Measurements from ENCODE around the gene IPO13. TPM values are rescaled to one million over a fixed set of nuclear protein-coding genes. Genes with fewer than 3 reads are reported as not detected.

The IPO13 gene
- polyA plus RNA-seq, 3 donors: 10.1 to 20.4 (median 10.6) TPM

DNA sequence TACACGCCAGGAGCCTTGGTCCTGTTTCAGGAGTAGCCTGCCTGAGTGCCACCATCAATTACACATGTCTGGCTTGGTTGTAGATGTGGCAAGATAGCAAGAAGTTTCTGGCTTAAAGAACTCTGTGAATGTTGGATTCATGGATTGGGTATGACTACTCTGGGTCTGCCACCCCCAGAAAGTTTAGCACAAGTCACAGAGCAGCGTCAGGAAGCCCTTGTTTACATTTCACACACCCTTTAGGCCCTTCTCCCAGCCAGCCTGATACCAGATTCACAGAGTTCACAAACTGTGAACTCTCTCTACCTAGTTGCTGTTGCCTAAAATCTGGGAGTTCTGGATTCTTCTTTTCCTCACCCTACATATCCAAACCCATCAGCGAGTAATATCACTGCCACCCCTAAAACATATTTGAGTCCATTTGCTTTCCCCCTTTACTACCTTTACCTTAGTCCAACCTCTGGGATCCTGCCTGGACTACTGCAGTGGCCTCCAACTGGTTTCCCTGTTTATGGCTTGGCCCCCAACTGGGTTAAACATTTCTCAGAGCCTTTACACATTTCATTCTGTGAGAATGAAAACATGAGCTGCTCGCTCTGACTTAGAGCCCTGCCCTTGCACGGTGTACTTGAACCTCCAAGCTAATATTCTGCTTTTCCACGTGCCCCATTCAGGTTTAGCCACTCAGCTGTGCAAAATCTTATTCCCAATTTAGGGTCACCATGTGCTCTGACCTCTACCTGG is 40.6 kb downstream of the IPO13 start:
- TF ChIP-seq, protein P1, sequence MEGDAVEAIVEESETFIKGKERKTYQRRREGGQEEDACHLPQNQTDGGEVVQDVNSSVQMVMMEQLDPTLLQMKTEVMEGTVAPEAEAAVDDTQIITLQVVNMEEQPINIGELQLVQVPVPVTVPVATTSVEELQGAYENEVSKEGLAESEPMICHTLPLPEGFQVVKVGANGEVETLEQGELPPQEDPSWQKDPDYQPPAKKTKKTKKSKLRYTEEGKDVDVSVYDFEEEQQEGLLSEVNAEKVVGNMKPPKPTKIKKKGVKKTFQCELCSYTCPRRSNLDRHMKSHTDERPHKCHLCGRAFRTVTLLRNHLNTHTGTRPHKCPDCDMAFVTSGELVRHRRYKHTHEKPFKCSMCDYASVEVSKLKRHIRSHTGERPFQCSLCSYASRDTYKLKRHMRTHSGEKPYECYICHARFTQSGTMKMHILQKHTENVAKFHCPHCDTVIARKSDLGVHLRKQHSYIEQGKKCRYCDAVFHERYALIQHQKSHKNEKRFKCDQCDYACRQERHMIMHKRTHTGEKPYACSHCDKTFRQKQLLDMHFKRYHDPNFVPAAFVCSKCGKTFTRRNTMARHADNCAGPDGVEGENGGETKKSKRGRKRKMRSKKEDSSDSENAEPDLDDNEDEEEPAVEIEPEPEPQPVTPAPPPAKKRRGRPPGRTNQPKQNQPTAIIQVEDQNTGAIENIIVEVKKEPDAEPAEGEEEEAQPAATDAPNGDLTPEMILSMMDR (IDR thresholded peaks at IDR 0.05): no peak
- Mint-ChIP-seq H3K9me3 (peaks cover 0 to 2% (median 0%) of the 10 kb centered on the region in 7 donors), H3K36me3 (peaks cover 3% of the 10 kb centered on the region in 2 donors), H3K4me1 (peaks cover 23% of the 10 kb centered on the region), H3K27me3 (ENCODE audit: low read depth in 3 of 3) (peaks cover 2 to 8% (median 6%) of the 10 kb centered on the region in 3 donors), H3K4me3 (no peak overlapping the region), H3K27ac (no peak overlapping the region)
- H2AFZ ChIP-seq (ENCODE audit: insufficient read depth, low read depth, low read length, poor library complexity, severe bottlenecking): no peak overlapping the region
- H3K4me2 ChIP-seq (replicated peaks; ENCODE audit: extremely low read depth, low read length, poor library complexity, severe bottlenecking): no peak overlapping the region
- no peaks in the 10 kb centered on the region for H3K79me2 ChIP-seq (ENCODE audit: insufficient read depth, low read length)
- H3K4me3 ChIP-seq (replicated peaks in 1 of 3; ENCODE audit: low read depth in 2 of 3, low read length in 3 of 3): no peak overlapping the region
- H3K9me3 ChIP-seq (replicated peaks in 1 of 2; ENCODE audit: control insufficient read depth in 1 of 2, insufficient read depth in 1 of 2, low read length in 2 of 2): no peaks in the 10 kb centered on the region
- H3K9ac ChIP-seq (ENCODE audit: insufficient read depth, low read length, poor library complexity, severe bottlenecking): no peak overlapping the region
- no peaks in the 10 kb centered on the region for H4K20me1 ChIP-seq (ENCODE audit: insufficient read depth, low read length)
- H3K27me3 ChIP-seq (ENCODE audit: control insufficient read depth in 2 of 2, insufficient read depth in 2 of 2, low read length in 2 of 2): no peaks in the 10 kb centered on the region
- DNase-seq: no peak
- H3K4me1 ChIP-seq (ENCODE audit: control insufficient read depth in 1 of 2, insufficient read depth in 2 of 2, low read length in 2 of 2): peaks cover 24 to 30% of the 10 kb centered on the region in 2 donors
- no peak overlapping the region for H3K27ac ChIP-seq (ENCODE audit: low read depth in 1 of 2, low read length in 2 of 2)
- no peaks in the 10 kb centered on the region for H3K36me3 ChIP-seq (replicated peaks in 1 of 2; ENCODE audit: control insufficient read depth in 1 of 2, insufficient read depth in 2 of 2, low read length in 2 of 2)
- intact Hi-C loops (cut with micrococcal nuclease): no loop called here
- WGBS (ENCODE audit: insufficient coverage): 91% methylated on average over 5 of the region's 6 CpGs

DNA sequence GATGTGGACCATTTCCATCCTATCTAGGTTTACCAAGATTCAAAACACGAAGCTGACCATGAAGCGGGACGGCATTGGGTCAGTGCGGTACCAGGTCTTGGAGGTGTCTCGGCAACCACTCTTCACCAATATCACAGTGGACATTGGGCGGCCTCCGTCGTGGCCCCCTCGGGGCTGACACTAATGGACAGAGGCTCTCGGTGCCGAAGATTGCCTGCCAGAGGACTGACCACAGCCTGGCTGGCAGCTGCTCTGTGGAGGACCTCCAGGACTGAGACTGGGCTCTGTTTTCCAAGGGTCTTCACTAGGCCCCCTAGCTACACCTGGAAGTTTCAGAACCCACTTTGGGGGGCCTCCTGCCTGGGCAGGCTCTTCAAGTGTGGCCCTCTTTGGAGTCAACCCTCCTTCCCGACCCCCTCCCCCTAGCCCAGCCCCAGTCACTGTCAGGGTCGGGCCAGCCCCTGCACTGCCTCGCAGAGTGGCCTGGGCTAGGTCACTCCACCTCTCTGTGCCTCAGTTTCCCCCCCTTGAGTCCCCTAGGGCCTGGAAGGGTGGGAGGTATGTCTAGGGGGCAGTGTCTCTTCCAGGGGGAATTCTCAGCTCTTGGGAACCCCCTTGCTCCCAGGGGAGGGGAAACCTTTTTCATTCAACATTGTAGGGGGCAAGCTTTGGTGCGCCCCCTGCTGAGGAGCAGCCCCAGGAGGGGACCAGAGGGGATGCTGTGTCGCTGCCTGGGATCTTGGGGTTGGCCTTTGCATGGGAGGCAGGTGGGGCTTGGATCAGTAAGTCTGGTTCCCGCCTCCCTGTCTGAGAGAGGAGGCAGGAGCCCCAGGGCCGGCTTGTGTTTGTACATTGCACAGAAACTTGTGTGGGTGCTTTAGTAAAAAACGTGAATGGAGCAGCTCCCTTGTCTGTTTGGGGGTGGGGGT is 43.8 kb downstream of the IPO13 start:
- TF ChIP-seq, protein P1 (IDR thresholded peaks at IDR 0.05): no peak
- Mint-ChIP-seq H3K27me3 (ENCODE audit: low read depth in 3 of 3) (peaks cover 2 to 10% (median 8%) of the 10 kb centered on the region in 3 donors), H3K27ac (peak overlapping the region; percentile 79 to 96 (median 89)), H3K4me3 (peak overlapping the region; percentile 96), H3K9me3 (peaks cover 0 to 2% (median 0%) of the 10 kb centered on the region in 7 donors), H3K4me1 (peaks cover 18% of the 10 kb centered on the region), H3K36me3 (no peaks in the 10 kb centered on the region)
- DNase-seq: no peak
- no peaks in the 10 kb centered on the region for H3K27me3 ChIP-seq (ENCODE audit: control insufficient read depth in 2 of 2, insufficient read depth in 2 of 2, low read length in 2 of 2)
- no peaks in the 10 kb centered on the region for H3K79me2 ChIP-seq (ENCODE audit: insufficient read depth, low read length)
- peak overlapping the region; percentile 64 for H3K9ac ChIP-seq (ENCODE audit: insufficient read depth, low read length, poor library complexity, severe bottlenecking)
- no peaks in the 10 kb centered on the region for H3K9me3 ChIP-seq (replicated peaks in 1 of 2; ENCODE audit: control insufficient read depth in 1 of 2, insufficient read depth in 1 of 2, low read length in 2 of 2)
- WGBS (ENCODE audit: insufficient coverage): 77% methylated on average over 17 of the region's 19 CpGs
- H3K4me1 ChIP-seq (ENCODE audit: control insufficient read depth in 1 of 2, insufficient read depth in 2 of 2, low read length in 2 of 2): peaks cover 13 to 19% of the 10 kb centered on the region in 2 donors
- intact Hi-C loops (cut with micrococcal nuclease): no loop called here
- no peaks in the 10 kb centered on the region for H3K36me3 ChIP-seq (replicated peaks in 1 of 2; ENCODE audit: control insufficient read depth in 1 of 2, insufficient read depth in 2 of 2, low read length in 2 of 2)
- peak overlapping the region; percentile 56 to 82 for H3K27ac ChIP-seq (ENCODE audit: low read depth in 1 of 2, low read length in 2 of 2)
- peak overlapping the region; percentile 49 to 92 (median 67) for H3K4me3 ChIP-seq (replicated peaks in 1 of 3; ENCODE audit: low read depth in 2 of 3, low read length in 3 of 3)
- H2AFZ ChIP-seq (ENCODE audit: insufficient read depth, low read depth, low read length, poor library complexity, severe bottlenecking): peak overlapping the region; percentile 90
- H4K20me1 ChIP-seq (ENCODE audit: insufficient read depth, low read length): no peaks in the 10 kb centered on the region
- peak overlapping the region; percentile 93 for H3K4me2 ChIP-seq (replicated peaks; ENCODE audit: extremely low read depth, low read length, poor library complexity, severe bottlenecking)

Data from CD14-positive monocyte (primary cell).